ENCODE measurements around the gene GPR155. TPM values are rescaled to one million over a fixed set of nuclear protein-coding genes. Genes with fewer than 3 reads are reported as not detected.
"Not testable (repeated sequence)": the region's sequence is repeated elsewhere in the genome, so short reads cannot be mapped to it uniquely, and the experiment has no call there.

The GPR155 gene
- total RNA-seq, 2 donors from 2014 or later = 10.6 to 16.4 TPM

DNA sequence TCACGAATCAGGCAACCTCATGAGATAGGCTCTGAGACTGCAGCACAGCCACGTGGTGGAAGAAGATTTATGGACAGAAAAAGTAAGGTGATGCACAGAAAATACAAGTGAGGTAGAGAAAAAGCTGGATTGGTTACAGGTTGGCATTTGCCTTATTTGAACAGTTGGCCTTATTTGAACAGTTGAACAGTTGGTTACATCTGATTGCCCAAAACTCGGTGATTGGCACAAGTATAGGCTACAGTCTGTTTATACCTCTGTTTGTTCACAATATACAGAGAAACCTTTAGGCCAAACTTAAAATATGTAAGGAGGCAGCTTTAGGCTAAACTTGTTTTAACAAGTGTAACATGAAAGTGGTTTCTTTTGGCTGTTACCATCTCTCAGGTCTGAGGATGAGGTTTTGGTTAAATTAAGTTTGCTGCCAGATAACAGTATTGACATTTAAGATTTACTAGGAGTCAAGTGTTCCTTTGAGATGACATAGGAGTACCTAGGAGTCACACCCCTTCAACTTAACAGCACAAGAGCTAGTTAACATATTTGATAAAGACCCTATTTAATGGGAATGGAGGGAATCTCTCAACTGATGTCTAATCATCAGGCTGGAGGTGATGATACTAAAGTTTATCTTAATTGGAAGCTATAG lies 16.5 kb upstream of the GPR155 start:
- H3K36me3 Mint-ChIP-seq (ENCODE audit: low read depth) = no peaks in the 10 kb centered on the region
- no peak overlapping the region for H3K27ac Mint-ChIP-seq
- H3K9me3 Mint-ChIP-seq = no peaks in the 10 kb centered on the region
- H3K4me1 Mint-ChIP-seq = no peaks in the 10 kb centered on the region
- no peaks in the 10 kb centered on the region for H3K27me3 Mint-ChIP-seq
- no peak overlapping the region for H3K4me3 Mint-ChIP-seq
- ATAC-seq (replicated peaks) = no peak

DNA sequence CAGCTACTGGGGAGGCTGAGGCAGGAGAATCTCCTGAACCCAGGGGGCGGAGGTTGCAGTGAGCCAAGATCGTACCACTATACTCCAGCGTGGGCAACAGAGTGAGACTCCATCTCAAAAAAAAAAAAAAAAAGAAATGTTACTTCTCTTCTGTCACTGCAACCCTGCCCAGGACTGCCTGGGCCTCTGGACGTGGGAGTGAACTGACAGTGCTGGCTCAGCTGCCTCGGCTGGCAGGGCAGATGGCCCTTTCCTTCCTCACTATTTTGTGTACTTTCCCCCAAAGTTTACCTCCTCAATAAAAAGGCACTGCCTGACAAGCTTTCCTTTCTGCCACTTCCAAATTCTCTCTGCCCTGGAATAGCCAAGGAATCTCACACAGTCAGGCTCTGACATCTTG lies 12.5 kb upstream of the GPR155 start:
- no peaks in the 10 kb centered on the region for H3K9me3 Mint-ChIP-seq
- H3K27me3 Mint-ChIP-seq = no peaks in the 10 kb centered on the region
- H3K4me3 Mint-ChIP-seq = no peak overlapping the region
- no peak for ATAC-seq (replicated peaks)
- H3K36me3 Mint-ChIP-seq (ENCODE audit: low read depth) = no peaks in the 10 kb centered on the region
- peaks cover 5% of the 10 kb centered on the region for H3K4me1 Mint-ChIP-seq
- H3K27ac Mint-ChIP-seq = no peak overlapping the region

DNA sequence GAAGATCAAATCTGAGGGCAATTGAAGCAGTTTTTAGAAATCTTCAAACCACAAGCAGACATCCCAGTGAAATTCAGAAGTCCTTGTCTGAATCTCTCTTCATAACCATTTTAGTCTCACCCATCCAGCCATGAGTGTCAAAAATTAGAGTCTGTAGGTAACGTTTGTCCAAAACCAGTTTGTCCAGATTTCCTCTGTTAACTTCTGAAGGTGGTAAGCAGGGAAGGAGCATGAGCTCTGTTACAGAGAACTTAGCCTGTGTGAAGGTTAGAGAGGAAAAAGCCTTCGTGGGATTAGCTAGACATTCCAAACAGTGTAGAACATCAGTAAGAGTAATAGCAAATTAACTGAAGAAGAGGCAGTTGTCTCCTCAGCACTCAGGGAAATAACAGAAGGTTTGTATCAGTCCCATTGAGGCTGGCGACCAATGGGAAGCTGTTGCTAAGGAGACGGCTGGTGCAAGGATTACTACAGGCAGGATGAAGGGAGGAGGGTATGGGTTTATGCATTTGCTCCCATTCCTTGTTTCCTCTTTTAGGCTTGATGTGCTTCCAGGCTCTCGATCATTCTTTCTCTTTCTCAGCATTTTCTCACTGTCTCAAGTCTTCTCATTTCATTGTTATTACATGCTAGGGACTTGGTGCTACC lies 8.7 kb upstream of the GPR155 start:
- no peak overlapping the region for H3K27ac Mint-ChIP-seq
- ATAC-seq (replicated peaks) = no peak
- no peaks in the 10 kb centered on the region for H3K9me3 Mint-ChIP-seq
- H3K4me3 Mint-ChIP-seq = no peak overlapping the region
- peaks cover 14% of the 10 kb centered on the region for H3K4me1 Mint-ChIP-seq
- H3K27me3 Mint-ChIP-seq = no peaks in the 10 kb centered on the region
- H3K36me3 Mint-ChIP-seq (ENCODE audit: low read depth) = no peaks in the 10 kb centered on the region

DNA sequence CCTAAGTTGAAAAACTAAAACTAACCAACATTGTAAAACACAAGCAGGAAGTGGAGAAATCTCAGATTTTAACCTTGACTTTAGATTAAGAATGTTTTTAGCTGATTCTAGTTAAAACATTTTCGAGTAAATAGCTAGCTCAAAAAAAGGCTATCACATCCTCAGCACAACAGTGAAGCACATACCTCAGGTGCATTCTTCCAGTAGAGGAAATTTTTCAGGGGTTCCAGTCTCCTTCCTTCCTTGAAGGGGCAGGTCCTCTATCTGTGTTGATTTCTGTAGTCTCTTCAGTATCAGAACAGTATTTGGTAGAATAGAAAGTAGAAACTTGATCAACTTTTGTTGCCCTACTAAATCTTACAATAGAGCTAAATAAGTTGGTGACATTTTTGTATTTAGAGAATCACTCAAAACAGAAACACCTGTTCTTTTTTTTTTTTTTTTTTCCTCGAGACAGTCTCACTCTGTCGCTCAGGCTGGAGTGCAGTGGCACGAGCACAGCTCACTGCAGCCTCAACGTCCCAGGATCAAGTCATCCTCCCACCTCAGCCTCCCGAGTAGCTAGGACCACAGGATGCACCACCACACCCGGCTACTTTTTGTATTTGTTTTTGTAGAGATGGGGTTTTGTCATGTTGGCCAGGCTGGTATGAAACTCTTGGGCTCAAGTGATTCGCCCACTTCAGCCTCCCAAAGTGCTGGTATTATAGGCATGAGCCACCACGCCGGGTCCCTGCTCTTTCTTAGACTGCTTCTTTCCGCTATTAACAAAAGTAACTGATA lies 6.9 kb upstream of the GPR155 start:
- Mint-ChIP-seq H3K27me3 (no peaks in the 10 kb centered on the region), H3K9me3 (no peaks in the 10 kb centered on the region), H3K36me3 (ENCODE audit: low read depth) (no peaks in the 10 kb centered on the region), H3K4me1 (peaks cover 28% of the 10 kb centered on the region), H3K4me3 (peak overlapping the region; percentile 79), H3K27ac (peak overlapping the region; percentile 92)
- peak; percentile 40 for ATAC-seq (replicated peaks)

DNA sequence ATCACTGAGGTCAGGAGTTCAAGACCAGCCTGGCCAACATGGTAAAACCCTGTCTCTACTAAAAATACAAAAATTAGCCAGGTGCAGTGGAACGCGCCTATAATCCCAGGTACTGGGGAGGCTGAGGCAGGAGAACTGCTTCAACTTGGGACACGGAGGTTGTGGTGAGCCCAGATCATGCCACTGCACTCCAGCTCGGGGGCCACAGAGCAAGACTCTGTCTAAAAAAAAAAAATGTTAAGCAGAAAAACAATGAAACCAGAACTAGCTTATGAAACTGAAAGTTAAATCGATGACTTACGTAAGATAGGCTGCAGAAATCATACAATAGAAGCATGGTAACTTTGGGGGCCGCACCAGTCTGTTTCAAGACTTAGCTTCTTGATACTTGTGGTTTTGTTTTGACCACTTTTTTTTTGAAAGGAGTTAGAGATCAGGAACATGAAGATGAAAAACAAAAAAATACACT lies 6.2 kb upstream of the GPR155 start:
- peaks cover 30% of the 10 kb centered on the region for H3K4me1 Mint-ChIP-seq
- no peaks in the 10 kb centered on the region for H3K27me3 Mint-ChIP-seq

DNA sequence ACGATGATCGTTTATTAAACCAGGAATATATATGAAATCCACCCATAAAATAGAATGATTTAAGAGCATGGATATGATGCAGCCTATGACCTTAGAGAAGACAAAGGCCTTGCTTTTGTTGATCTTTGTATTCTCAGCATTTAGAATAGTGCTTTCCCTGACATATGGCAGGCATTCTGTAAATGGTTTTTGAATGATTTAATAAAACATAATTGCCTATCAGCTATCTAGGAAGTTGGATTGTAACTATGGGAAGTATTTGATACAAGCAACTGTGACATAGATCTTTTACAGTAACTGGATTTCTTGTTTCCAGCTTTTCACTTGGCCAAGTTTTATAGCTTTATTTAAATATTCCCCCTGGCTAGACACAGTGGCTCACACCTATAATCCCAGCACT lies 5.1 kb upstream of the GPR155 start:
- H3K4me1 Mint-ChIP-seq = peaks cover 30% of the 10 kb centered on the region
- H3K36me3 Mint-ChIP-seq (ENCODE audit: low read depth) = no peaks in the 10 kb centered on the region
- no peaks in the 10 kb centered on the region for H3K27me3 Mint-ChIP-seq
- ATAC-seq (replicated peaks) = no peak
- no peaks in the 10 kb centered on the region for H3K9me3 Mint-ChIP-seq
- peak overlapping the region; percentile 79 for H3K4me3 Mint-ChIP-seq
- H3K27ac Mint-ChIP-seq = peak overlapping the region; percentile 92

More for the DNA sequence above, 6.2 kb upstream of the GPR155 start:
- peak overlapping the region; percentile 79 for H3K4me3 Mint-ChIP-seq
- H3K9me3 Mint-ChIP-seq = no peaks in the 10 kb centered on the region
- ATAC-seq (replicated peaks) = peak; percentile 80
- no peaks in the 10 kb centered on the region for H3K36me3 Mint-ChIP-seq (ENCODE audit: low read depth)
- H3K27ac Mint-ChIP-seq = peak overlapping the region; percentile 92

DNA sequence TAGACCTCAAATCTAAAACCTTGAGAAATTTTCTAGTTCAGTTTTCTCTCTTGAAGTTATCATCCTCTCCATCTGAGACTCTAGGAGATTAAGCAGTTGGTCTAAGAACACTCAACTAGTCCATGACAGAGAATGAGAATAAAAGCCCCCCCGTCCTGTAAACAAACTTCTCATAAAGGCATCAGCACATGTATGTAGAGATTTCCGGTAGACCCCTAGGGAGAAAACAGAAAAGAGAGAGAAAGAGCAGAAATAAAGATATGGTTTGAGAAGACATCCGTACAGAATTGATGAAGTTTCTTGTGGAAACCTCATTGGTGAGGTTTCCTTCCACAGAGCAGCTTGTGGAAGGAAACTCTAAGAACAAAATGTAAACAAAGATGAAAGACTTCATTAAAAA lies 3.2 kb upstream of the GPR155 start:
- no peak for ATAC-seq (replicated peaks)

DNA sequence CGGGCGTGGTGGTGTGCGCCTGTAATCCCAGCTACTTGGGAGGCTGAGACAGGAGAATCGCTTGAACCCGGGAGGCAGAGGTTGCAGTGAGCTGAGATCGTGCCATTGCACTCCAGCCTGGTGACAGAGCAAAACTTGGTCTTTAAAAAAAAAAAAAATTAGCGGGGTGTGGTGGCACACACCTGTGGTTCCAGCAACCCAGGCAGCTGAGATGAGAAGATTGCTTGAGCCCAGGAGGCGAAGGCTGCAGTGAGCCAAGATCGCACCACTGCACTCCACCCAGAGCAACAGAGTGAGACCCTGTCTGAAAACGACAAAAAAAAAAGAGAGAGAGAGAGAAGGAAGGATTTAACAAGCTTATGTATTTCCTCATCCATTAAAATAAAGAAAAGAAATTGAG lies 2.7 kb upstream of the GPR155 start:
- H3K36me3 Mint-ChIP-seq (ENCODE audit: low read depth); ATAC-seq (replicated peaks); H3K27me3 Mint-ChIP-seq; H3K9me3 Mint-ChIP-seq: not testable (repeated sequence)
- peak overlapping the region; percentile 93 for H3K4me3 Mint-ChIP-seq
- H3K27ac Mint-ChIP-seq = peak overlapping the region; percentile 89
- H3K4me1 Mint-ChIP-seq = peaks cover 25% of the 10 kb centered on the region

More for the DNA sequence above, 3.2 kb upstream of the GPR155 start:
- no peaks in the 10 kb centered on the region for H3K36me3 Mint-ChIP-seq (ENCODE audit: low read depth)
- no peaks in the 10 kb centered on the region for H3K9me3 Mint-ChIP-seq
- peak overlapping the region; percentile 89 for H3K27ac Mint-ChIP-seq
- H3K4me1 Mint-ChIP-seq = peaks cover 25% of the 10 kb centered on the region
- H3K27me3 Mint-ChIP-seq = no peaks in the 10 kb centered on the region
- H3K4me3 Mint-ChIP-seq = peak overlapping the region; percentile 93

DNA sequence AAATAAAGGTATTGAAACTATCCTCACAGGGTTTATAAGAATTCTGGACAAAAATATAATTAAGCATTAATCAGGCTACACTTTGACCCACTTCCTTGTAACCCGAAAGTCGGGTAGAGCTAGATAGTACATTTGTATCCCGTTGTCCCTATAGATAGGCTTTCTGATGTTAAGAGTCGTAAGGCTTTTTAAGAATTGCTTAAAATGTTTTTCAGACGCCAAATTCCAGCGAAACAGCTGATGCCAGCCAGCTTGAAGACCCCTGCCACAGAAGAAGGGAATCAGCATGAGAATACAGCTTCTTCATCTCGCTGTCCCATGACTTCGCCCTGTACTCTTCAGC lies 962 bp upstream of the GPR155 start:
- peaks cover 4% of the 10 kb centered on the region for H3K36me3 Mint-ChIP-seq (ENCODE audit: low read depth)
- H3K4me3 Mint-ChIP-seq = peak overlapping the region; percentile 93
- no peaks in the 10 kb centered on the region for H3K9me3 Mint-ChIP-seq
- peaks cover 25% of the 10 kb centered on the region for H3K4me1 Mint-ChIP-seq
- peak overlapping the region; percentile 83 for H3K27ac Mint-ChIP-seq
- no peaks in the 10 kb centered on the region for H3K27me3 Mint-ChIP-seq
- ATAC-seq (replicated peaks) = no peak

DNA sequence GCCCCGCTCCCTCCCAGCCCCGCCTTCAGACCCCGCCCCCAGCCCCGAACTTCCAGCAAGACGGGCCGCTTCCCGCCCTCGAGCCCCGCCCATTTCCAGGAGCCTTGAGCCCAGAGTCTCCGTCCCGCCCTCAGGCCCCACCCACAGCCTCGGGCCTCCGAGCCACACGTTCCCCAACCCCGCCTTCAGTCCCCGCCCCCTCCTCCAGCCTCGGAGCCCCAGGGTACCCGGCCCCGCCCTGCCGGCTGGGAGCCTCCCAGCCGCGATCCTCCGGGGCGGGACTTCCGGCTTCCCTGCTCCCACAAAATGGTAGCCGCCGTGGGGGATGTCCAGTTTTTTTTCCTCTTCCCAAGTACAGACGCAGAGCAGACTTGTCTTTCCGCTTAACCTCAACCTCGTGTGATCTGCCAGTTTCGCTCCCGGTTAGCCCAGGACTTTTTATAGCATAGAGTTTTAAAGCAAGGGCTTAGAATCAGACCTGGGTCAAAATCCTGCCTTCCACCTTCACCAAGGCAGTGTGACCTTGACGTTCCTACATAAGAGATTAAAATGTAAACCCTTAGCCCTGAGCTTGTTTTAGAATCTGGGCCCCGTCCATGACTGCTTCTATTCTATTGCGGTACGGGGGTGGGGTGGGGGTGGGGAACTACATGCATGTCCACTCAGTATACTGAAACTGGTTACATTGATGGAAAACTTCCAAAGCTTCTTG lies 435 bp upstream of the GPR155 start:
- peaks cover 25% of the 10 kb centered on the region for H3K4me1 Mint-ChIP-seq
- no peaks in the 10 kb centered on the region for H3K27me3 Mint-ChIP-seq
- peak overlapping the region; percentile 93 for H3K4me3 Mint-ChIP-seq
- H3K9me3 Mint-ChIP-seq = no peaks in the 10 kb centered on the region
- H3K27ac Mint-ChIP-seq = peak overlapping the region; percentile 83
- peaks cover 9% of the 10 kb centered on the region for H3K36me3 Mint-ChIP-seq (ENCODE audit: low read depth)
- ATAC-seq (replicated peaks) = peak; percentile 90

DNA sequence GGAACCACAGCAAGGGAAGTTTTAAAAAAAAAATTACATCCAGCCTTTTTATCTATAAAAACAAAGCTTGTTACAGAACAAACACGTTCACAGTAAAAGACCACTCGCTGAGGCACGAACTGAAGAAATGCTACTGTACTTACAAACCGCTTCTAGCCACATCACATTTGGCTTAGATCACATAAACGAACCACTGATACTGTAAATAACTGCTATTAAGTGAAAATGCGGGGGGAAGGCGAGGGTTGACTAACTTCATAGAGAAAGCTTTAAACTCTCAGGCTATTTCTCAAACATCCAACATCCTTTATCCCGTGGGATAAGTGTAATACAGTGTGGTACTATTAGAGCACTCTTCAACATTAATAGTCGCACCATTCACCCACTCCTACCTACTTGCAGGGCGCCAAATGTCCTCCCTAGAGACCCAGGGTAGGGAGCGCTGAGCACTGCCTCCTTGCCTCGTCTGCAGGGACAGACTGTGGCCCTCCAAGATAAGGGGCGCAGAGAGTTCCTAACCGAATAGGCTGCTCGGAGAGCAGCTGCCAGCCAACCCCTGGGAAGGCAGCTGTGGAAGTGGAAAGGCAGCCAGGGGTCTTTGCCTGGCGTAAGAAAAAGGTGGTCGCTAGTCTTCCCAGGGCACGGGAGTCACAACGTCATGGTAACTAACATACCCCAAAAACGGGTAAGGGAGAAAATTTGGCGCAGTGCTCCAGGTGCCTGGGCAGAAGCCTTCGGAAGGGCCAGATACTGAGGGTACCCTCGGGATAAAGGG lies 854 bp downstream of the GPR155 start:
- peaks cover 26% of the 10 kb centered on the region for H3K4me1 Mint-ChIP-seq
- H3K9me3 Mint-ChIP-seq = no peaks in the 10 kb centered on the region
- H3K36me3 Mint-ChIP-seq (ENCODE audit: low read depth) = peaks cover 19% of the 10 kb centered on the region
- ATAC-seq (replicated peaks) = peak; percentile 35
- H3K27ac Mint-ChIP-seq = peak overlapping the region; percentile 92
- H3K4me3 Mint-ChIP-seq = peak overlapping the region; percentile 93
- H3K27me3 Mint-ChIP-seq = no peaks in the 10 kb centered on the region

DNA sequence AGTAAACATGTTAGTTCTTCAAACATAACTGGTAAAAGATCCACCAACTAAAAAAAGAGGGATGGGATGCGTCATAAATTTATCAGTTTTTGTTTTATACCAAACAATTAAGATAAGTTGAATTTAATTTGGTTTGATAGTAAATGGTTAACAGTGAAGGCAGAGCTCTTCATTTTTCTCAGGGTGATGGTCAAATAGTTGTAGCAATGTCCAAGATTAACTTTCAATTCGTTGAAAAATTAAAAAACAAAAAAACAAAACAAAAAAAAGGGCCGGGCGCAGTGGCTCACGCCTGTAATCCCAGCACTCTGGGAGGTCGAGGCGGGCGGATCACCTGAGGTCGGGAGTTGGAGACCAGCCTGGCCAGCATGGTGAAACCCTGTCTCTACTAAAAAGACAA lies 1.8 kb downstream of the GPR155 start:
- Mint-ChIP-seq H3K27ac (peak overlapping the region; percentile 92), H3K4me3 (peak overlapping the region; percentile 93), H3K36me3 (ENCODE audit: low read depth) (peaks cover 28% of the 10 kb centered on the region), H3K4me1 (peaks cover 17% of the 10 kb centered on the region)
- not testable (repeated sequence) for H3K9me3 Mint-ChIP-seq; H3K27me3 Mint-ChIP-seq; ATAC-seq (replicated peaks)

DNA sequence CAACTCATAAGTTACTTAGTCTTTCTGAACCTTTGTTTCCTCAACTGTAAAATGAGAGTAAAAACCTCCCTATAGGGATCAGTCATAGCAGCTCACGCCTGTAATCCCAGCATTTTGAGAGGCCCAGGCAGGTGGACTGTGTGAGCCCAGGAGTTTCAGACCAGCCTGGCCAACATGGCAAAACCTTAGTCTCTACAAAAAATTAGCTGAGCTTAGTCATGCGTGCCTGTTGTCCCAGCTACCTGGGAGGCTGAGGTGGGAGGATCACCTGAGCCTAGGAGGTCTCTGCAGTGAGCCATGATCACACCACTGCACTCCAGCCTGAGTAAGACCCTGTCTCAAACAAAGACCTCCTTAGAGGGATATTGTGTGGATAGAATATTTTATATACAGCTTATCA lies 2.3 kb downstream of the GPR155 start:
- Mint-ChIP-seq H3K4me1 (peaks cover 12% of the 10 kb centered on the region), H3K36me3 (ENCODE audit: low read depth) (peaks cover 33% of the 10 kb centered on the region), H3K27ac (peak overlapping the region; percentile 92), H3K27me3 (no peaks in the 10 kb centered on the region), H3K4me3 (peak overlapping the region; percentile 93), H3K9me3 (no peaks in the 10 kb centered on the region)
- no peak for ATAC-seq (replicated peaks)

DNA sequence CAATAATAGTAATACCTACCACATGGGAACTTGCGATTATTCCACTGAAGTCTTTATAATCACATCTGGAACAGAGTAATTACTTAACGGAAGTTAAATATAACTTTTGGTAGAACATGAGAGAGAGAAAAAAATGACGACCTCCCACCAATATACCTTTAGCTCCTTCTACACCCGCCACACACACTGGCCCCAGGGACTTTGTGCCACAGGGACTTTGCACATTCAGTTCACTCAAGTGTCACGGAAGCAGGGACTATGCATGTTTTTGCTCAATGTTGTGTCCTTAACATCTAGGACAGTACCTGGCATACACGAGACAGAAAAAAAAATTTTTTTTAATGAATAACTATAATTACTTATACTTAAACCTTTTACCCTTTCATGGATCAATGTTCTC lies 4.0 kb downstream of the GPR155 start:
- Mint-ChIP-seq H3K27ac (no peak overlapping the region), H3K4me3 (no peak overlapping the region), H3K4me1 (peaks cover 6% of the 10 kb centered on the region), H3K9me3 (no peaks in the 10 kb centered on the region), H3K27me3 (no peaks in the 10 kb centered on the region), H3K36me3 (ENCODE audit: low read depth) (peaks cover 50% of the 10 kb centered on the region)
- no peak for ATAC-seq (replicated peaks)

All from activated T-helper 17 cell treated with anti-CD3 and anti-CD28 coated beads, Interleukin-2, amount 50 U/mL, for 72 hours (primary cell).